K562 (cell line): ENCODE measurements around the gene FOXK2. TPM values are rescaled to one million over a fixed set of nuclear protein-coding genes. Genes with fewer than 3 reads are reported as not detected.

ENCODE experiments used
- ATAC-seq: fragments of 200-7000 bp; cut with Tn5 transposase; 3 replicates; pipeline ENCODE4 v1.9.1; 2020; ENCODE audit warnings: moderate library complexity
- BruUV-seq: library from RNA; stranded (reverse); fragments of 400-500 nt; replicated peaks from 2 replicates; lab custom pipeline; 2021; lab: Mats Ljungman, UMichigan
- CTCF ChIA-PET: fragments of 300-600 bp; formaldehyde crosslinking; extraction: SDS; loops from one replicate; lab custom pipeline; 2021; ENCODE audit warnings: low intra/inter-chr PET ratio; lab: Yijun Ruan, JAX
- POLR2A ChIA-PET: fragments of 300-600, 350-650 bp; sonication (Branson Sonifier 250); formaldehyde crosslinking; extraction: SDS; loops from one replicate; lab custom pipeline; 2021; ENCODE audit warnings: antibody characterized with exemption, inconsistent platforms; lab: Yijun Ruan, JAX
- DNase-seq, 4 experiments: peaks; one replicate each; pipeline versions ENCODE4 v3.0.0 to v3.0.0-alpha.2; 2011 to 2018; ENCODE audit warnings: low spot score in 3 of 4, mixed read lengths in 3 of 4; ENCODE audit errors: extremely low read depth in 1 of 4
- FAIRE-seq: peaks from 2 replicates; lab custom pipeline; 2011; peaks lifted over from hg19 to GRCh38; lab: Jason Lieb, UNC
- H2AFZ ChIP-seq: 2 replicates; pipeline ENCODE4 v1.6.0; 2011; ENCODE audit warnings: low read depth, low read length, control low read depth, inconsistent platforms
- H3K27ac ChIP-seq: fragments of 200-600 bp; 3 replicates; pipeline ENCODE4 v1.8.0; 2011; ENCODE audit warnings: low read depth, mild to moderate bottlenecking, control low read depth, inconsistent platforms, low read length, moderate library complexity, mixed read lengths; ENCODE audit errors: extremely low read depth
- H3K27me3 ChIP-seq, 2 experiments: fragments of 300-600 bp in 1 of 2; 2 replicates in 1 of 2; 3 replicates in 1 of 2; pipeline versions ENCODE4 v1.6.0 to v1.8.0; 2011; ENCODE audit warnings: inconsistent platforms in 2 of 2, low read length in 2 of 2, mild to moderate bottlenecking in 1 of 2, mixed read lengths in 1 of 2, moderate library complexity in 1 of 2; ENCODE audit not compliant: control insufficient read depth in 2 of 2, insufficient read depth in 2 of 2
- H3K36me3 ChIP-seq: fragments of 300-600 bp; 3 replicates; pipeline ENCODE4 v1.8.0; 2011; ENCODE audit warnings: mild to moderate bottlenecking, low read length, inconsistent platforms; ENCODE audit not compliant: control insufficient read depth, insufficient read depth
- H3K4me1 ChIP-seq, 2 experiments: fragments of 200-600 bp in 1 of 2; replicated peaks in 1 of 2; 2 replicates in 1 of 2; 3 replicates in 1 of 2; pipeline versions ENCODE4 v1.5.1 to v1.8.0; 2011; ENCODE audit warnings: inconsistent platforms in 2 of 2, low read length in 2 of 2, mild to moderate bottlenecking in 1 of 2, mixed read lengths in 1 of 2, moderate library complexity in 1 of 2; ENCODE audit not compliant: control insufficient read depth in 2 of 2, insufficient read depth in 2 of 2
- H3K4me2 ChIP-seq: 2 replicates; pipeline ENCODE4 v1.6.1; 2011; ENCODE audit warnings: low read length, control low read depth, inconsistent platforms, mixed read lengths; ENCODE audit not compliant: insufficient read depth
- H3K4me3 ChIP-seq: fragments of 200-600 bp; sonication (generic), shearing (Covaris generic); 2 replicates; pipeline ENCODE4 v1.5.1; 2016; ENCODE audit warnings: control low read depth, inconsistent platforms
- H3K79me2 ChIP-seq: fragments of 200-600 bp; 3 replicates; pipeline ENCODE4 v1.8.0; 2011; ENCODE audit warnings: low read length, inconsistent platforms; ENCODE audit not compliant: control insufficient read depth, insufficient read depth
- H3K9ac ChIP-seq, 2 experiments: 2 replicates each; pipeline versions ENCODE4 v1.6.0 to v1.6.1; 2011; ENCODE audit warnings: low read depth in 2 of 2, low read length in 2 of 2, control low read depth in 1 of 2, inconsistent platforms in 1 of 2, mild to moderate bottlenecking in 1 of 2, mixed read lengths in 1 of 2; ENCODE audit not compliant: insufficient read depth in 1 of 2
- H3K9me1 ChIP-seq: one replicate; pipeline ENCODE4 v1.6.0; 2011; ENCODE audit warnings: inconsistent platforms, mild to moderate bottlenecking, low read length, moderate library complexity; ENCODE audit not compliant: control insufficient read depth, insufficient read depth
- H3K9me3 ChIP-seq: replicated peaks from 2 replicates; pipeline ENCODE4 v1.5.1; 2011; ENCODE audit warnings: low read depth, low read length, inconsistent platforms; ENCODE audit not compliant: control insufficient read depth, insufficient read depth
- H4K20me1 ChIP-seq: replicated peaks from 2 replicates; pipeline ENCODE4 v1.6.1; 2011; ENCODE audit warnings: low read length, inconsistent platforms, mixed read lengths; ENCODE audit not compliant: control insufficient read depth, insufficient read depth
- ERF ChIP-seq: fragments of 450-650 bp; formaldehyde crosslinking; IDR thresholded peaks from 2 replicates; pipeline ENCODE4 v1.4.0; 2020; ENCODE audit warnings: mild to moderate bottlenecking, mixed read lengths
- FOXM1 ChIP-seq, 2 experiments: fragments of 450-650 bp in 1 of 2; sonication (generic) in 1 of 2; formaldehyde crosslinking in 1 of 2; IDR thresholded peaks; 2 replicates each; pipeline versions ENCODE4 v1.6.1 to v1.9.0; 2017 to 2022; ENCODE audit warnings: low read depth in 2 of 2, mild to moderate bottlenecking in 2 of 2, missing genetic modification reagents in 1 of 2, moderate library complexity in 1 of 2
- KDM5B ChIP-seq: fragments of 200-600 bp; sonication (generic); IDR thresholded peaks from 2 replicates; pipeline ENCODE4 v1.6.1; 2012; ENCODE audit warnings: low read depth, mild to moderate bottlenecking, moderate library complexity, low read length, control low read depth, inconsistent platforms; ENCODE audit not compliant: insufficient replicate concordance
- MAFK ChIP-seq: IDR thresholded peaks from 2 replicates; pipeline ENCODE4 v1.6.1; 2011; ENCODE audit warnings: low read length, improper control_type of control experiment
- MAZ ChIP-seq, 2 experiments: fragments of 450-650 bp in 1 of 2; sonication (generic) in 1 of 2; formaldehyde crosslinking; IDR thresholded peaks in 1 of 2; conservative IDR thresholded peaks in 1 of 2; 2 replicates each; pipeline versions ENCODE4 v1.4.0 to v1.5.0; 2020; ENCODE audit warnings: mild to moderate bottlenecking in 1 of 2, missing genetic modification reagents in 1 of 2
- RBM14 ChIP-seq: fragments of 200-400 bp; formaldehyde crosslinking; IDR thresholded peaks from 2 replicates; pipeline ENCODE4 v1.6.1; 2018; ENCODE audit warnings: low read depth, mild to moderate bottlenecking, low read length, moderate library complexity, borderline replicate concordance; ENCODE audit not compliant: insufficient read depth
- TAF7 ChIP-seq: fragments of 450-650 bp; IDR thresholded peaks from 2 replicates; pipeline ENCODE4 v1.6.1; 2016; ENCODE audit warnings: missing genetic modification characterization, missing compliant biosample characterization
- TSHZ1 ChIP-seq: fragments of 250-450 bp; sonication (Bioruptor Pico); IDR thresholded peaks from 2 replicates; pipeline ENCODE4 v1.4.0; 2020; ENCODE audit warnings: mild to moderate bottlenecking, moderate library complexity
- ZBTB43 ChIP-seq: sonication (generic); formaldehyde crosslinking; IDR thresholded peaks from 2 replicates; pipeline ENCODE4 v1.8.0; 2023; ENCODE audit warnings: mild to moderate bottlenecking, missing genetic modification reagents
- ZFP91 ChIP-seq: sonication (generic); formaldehyde crosslinking; IDR thresholded peaks from 2 replicates; pipeline ENCODE4 v1.8.0; 2022; ENCODE audit warnings: mild to moderate bottlenecking, missing genetic modification reagents
- WGBS: fragments of 100-300 bp; shearing (Covaris generic); methylation state at CpG from one replicate; pipeline ENCODE4 v1.1.6; 2016; ENCODE audit warnings: low coverage, mixed read lengths; ENCODE audit not compliant: insufficient coverage; ENCODE audit errors: missing lambda C conversion rate; 5-methylcytosine and 5-hydroxymethylcytosine counted together
- in situ Hi-C: fragments of 300-500 bp; cut with MboI; formaldehyde crosslinking; loops from 4 replicates; pipeline ENCODE4 v1.15.0; 2018; ENCODE audit warnings: inconsistent platforms, mixed read lengths
- intact Hi-C: fragments of 100-400 bp; cut with micrococcal nuclease; formaldehyde crosslinking; loops from 2 replicates; pipeline ENCODE4 v1.14.2; 2022
- polyA plus RNA-seq, 8 experiments: library from polyadenylated mRNA; depleted of rRNA in 4 of 8; stranded (reverse) in 5 of 8; unstranded in 3 of 8; fragments of >200 nt; fragmentation: Nextera tagmentation in 2 of 8; fragmentation: Illumina TruSeq in 1 of 8; extraction: Ambion mirVana in 2 of 8; extraction: Trizol in 1 of 8; gene quantifications; 2 replicates each; pipeline versions ENCODE4 v1.2.1 to v1.2.3, GENCODE V29; 2011 to 2014; ENCODE audit warnings: inconsistent platforms in 1 of 8, missing spikeins in 1 of 8
- total RNA-seq, 7 experiments: library from RNA; depleted of rRNA in 6 of 7; stranded (reverse); fragments of >200 nt in 6 of 7; fragmentation: Illumina TruSeq in 2 of 7; extraction: Trizol in 2 of 7; gene quantifications; 2 replicates each; pipeline versions ENCODE4 v1.2.1 to v1.2.3, GENCODE V29; 2011 to 2021; ENCODE audit warnings: low replicate concordance in 1 of 7
- TF ChIP-seq, protein P1 (sequence below): sonication (generic); formaldehyde crosslinking; IDR thresholded peaks from 2 replicates; pipeline ENCODE4 v1.8.0; 2022; ENCODE audit warnings: mild to moderate bottlenecking, missing genetic modification reagents, borderline replicate concordance

Gene FOXK2
- total and polyA plus RNA-seq, 9 of the 15 experiments (the other 6 are each of a cell fraction or from before 2014, with no cell fraction given), result 3.0 to 86.0 (median 44.1) TPM

- ATAC-seq (peak; percentile 97), DNase-seq (peak; percentile 92 to 97 (median 94)), FAIRE-seq (peak; percentile 84)
- H4K20me1 ChIP-seq, result peaks cover 18% of the 10 kb centered on the region
- H3K27ac ChIP-seq, result peak within 1 kb of the TSS; percentile 99
- ChIA-PET CTCF (no interaction called here), POLR2A (interaction anchor here (0.6 to 1.0 kb wide), 3 partner anchors 19 to 719 kb away, joined by 3 to 4 read pairs (median 3); no protein-coding TSS in a partner anchor)
- H3K9me1 ChIP-seq, result peaks cover 9% of the 10 kb centered on the region
- peak within 1 kb of the TSS; percentile 80 for H2AFZ ChIP-seq
- BruUV-seq, result no TSS peak
- WGBS, result 0% methylated on average over 46 of the region's 67 CpGs
- in situ Hi-C loops, result no loop called here
- H3K79me2 ChIP-seq, result peaks cover 50% of the 10 kb centered on the region
- peak within 1 kb of the TSS; percentile 97 for H3K4me3 ChIP-seq
- peak within 1 kb of the TSS; percentile 95 for H3K4me2 ChIP-seq
- H3K9ac ChIP-seq, result peak within 1 kb of the TSS; percentile 91 to 94
- peaks cover 11 to 40% of the 10 kb centered on the region in 2 experiments; a peak in 4 of 5 replicates for H3K4me1 ChIP-seq
- peaks cover 26% of the 10 kb centered on the region for H3K36me3 ChIP-seq
- H3K27me3 ChIP-seq, result no peaks in the 10 kb centered on the region
- H3K9me3 ChIP-seq, result no peaks in the 10 kb centered on the region
- intact Hi-C loops, result no loop called here
- TF ChIP-seq KDM5B (peak; percentile 94), TAF7 (tag) (no peak), ERF (0 out of 2 replicates have a peak, but pooled peaks have one; percentile 72), TSHZ1 (CRISPR knock-in tag) (no peak), RBM14 (no peak), FOXM1 (IDR thresholded peaks at IDR 0.05; ENCODE audit: low read depth) (no peak), FOXM1 (CRISPR knock-in tag; IDR thresholded peaks at IDR 0.05; ENCODE audit: low read depth) (peak; percentile 49; the same call in 1 of the 2 replicates), ZBTB43 (CRISPR knock-in tag) (0 out of 2 replicates have a peak, but pooled peaks have one; percentile 11), ZFP91 (no peak), MAZ (CRISPR knock-in tag; conservative IDR thresholded peaks at IDR 0.05 in 1 of 2, IDR thresholded peaks at IDR 0.05 in 1 of 2) (peak; percentile 90 to 91), MAFK (no peak)
- TF ChIP-seq, protein P1, sequence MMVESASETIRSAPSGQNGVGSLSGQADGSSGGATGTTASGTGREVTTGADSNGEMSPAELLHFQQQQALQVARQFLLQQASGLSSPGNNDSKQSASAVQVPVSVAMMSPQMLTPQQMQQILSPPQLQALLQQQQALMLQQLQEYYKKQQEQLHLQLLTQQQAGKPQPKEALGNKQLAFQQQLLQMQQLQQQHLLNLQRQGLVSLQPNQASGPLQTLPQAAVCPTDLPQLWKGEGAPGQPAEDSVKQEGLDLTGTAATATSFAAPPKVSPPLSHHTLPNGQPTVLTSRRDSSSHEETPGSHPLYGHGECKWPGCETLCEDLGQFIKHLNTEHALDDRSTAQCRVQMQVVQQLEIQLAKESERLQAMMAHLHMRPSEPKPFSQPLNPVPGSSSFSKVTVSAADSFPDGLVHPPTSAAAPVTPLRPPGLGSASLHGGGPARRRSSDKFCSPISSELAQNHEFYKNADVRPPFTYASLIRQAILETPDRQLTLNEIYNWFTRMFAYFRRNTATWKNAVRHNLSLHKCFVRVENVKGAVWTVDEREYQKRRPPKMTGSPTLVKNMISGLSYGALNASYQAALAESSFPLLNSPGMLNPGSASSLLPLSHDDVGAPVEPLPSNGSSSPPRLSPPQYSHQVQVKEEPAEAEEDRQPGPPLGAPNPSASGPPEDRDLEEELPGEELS, result no peak; the same call in 1 of the 2 replicates
Observed at GRCh38 chr17:82648165-82648668, 128.7 kb downstream of the FOXK2 start, which contains the start of gene WDR45B. TSS of gene WDR45B (minus strand) at chr17:82648444. CDS start at chr17:82648340, 104 bp downstream.
